Endothelial cell of umbilical vein (primary cell): ENCODE measurements around the gene TMEM98. TPM values are rescaled to one million over a fixed set of nuclear protein-coding genes. Genes with fewer than 3 reads are reported as not detected.

ENCODE experiments used
- BruUV-seq: library from RNA; stranded (reverse); fragments of 400-500 nt; replicated peaks from 2 replicates; lab custom pipeline; 2021; lab: Mats Ljungman, UMichigan
- CTCF ChIA-PET: fragments of 300-600, 350-600 bp; sonication (Branson Sonifier 250); formaldehyde crosslinking; loops from one replicate; lab custom pipeline; 2021; ENCODE audit warnings: antibody characterized with exemption, inconsistent platforms; lab: Charles Lee
- POLR2A ChIA-PET: fragments of 300-600, 350-600 bp; sonication (Branson Sonifier 250); formaldehyde crosslinking; loops from one replicate; lab custom pipeline; 2021; ENCODE audit warnings: antibody characterized with exemption, inconsistent platforms; lab: Charles Lee
- DNase-seq: peaks from one replicate; pipeline ENCODE4 v3.0.0-alpha.2; 2011; ENCODE audit warnings: low read depth, low spot score
- FAIRE-seq: peaks from 2 replicates; lab custom pipeline; 2011; peaks lifted over from hg19 to GRCh38; lab: Jason Lieb, UNC
- H2AFZ ChIP-seq: 2 replicates; pipeline ENCODE4 v1.6.0; 2012; ENCODE audit warnings: low read depth, low read length, control low read depth, inconsistent platforms
- H3K27ac ChIP-seq: 2 replicates; pipeline ENCODE4 v1.5.1; 2011; ENCODE audit warnings: low read depth, mild to moderate bottlenecking, control low read depth, low read length, moderate library complexity; ENCODE audit not compliant: insufficient read depth
- H3K27me3 ChIP-seq, 2 experiments: 2 replicates each; pipeline versions ENCODE4 v1.6.0 to v1.6.1; 2011; ENCODE audit warnings: low read length in 2 of 2, mixed read lengths in 1 of 2; ENCODE audit not compliant: control insufficient read depth in 2 of 2, insufficient read depth in 2 of 2
- H3K36me3 ChIP-seq, 2 experiments: 2 replicates in 1 of 2; 3 replicates in 1 of 2; pipeline ENCODE4 v1.5.1; 2011; ENCODE audit warnings: low read length in 2 of 2, mild to moderate bottlenecking in 1 of 2, moderate library complexity in 1 of 2; ENCODE audit not compliant: control insufficient read depth in 2 of 2, insufficient read depth in 2 of 2; ENCODE audit errors: extremely low read depth in 1 of 2
- H3K4me1 ChIP-seq: 3 replicates; pipeline ENCODE4 v1.5.1; 2011; ENCODE audit warnings: mild to moderate bottlenecking, low read length; ENCODE audit not compliant: control insufficient read depth, insufficient read depth; ENCODE audit errors: extremely low read depth
- H3K4me2 ChIP-seq: 2 replicates; pipeline ENCODE4 v1.6.1; 2011; ENCODE audit warnings: low read length, control low read depth, mixed read lengths; ENCODE audit not compliant: insufficient read depth
- H3K4me3 ChIP-seq, 3 experiments: fragments of 200-600 bp in 1 of 3; sonication (generic), shearing (Covaris generic) in 1 of 3; replicated peaks in 1 of 3; 2 replicates each; pipeline ENCODE4 v1.5.1; 2011 to 2016; ENCODE audit warnings: control low read depth in 3 of 3, low read length in 3 of 3, mild to moderate bottlenecking in 2 of 3, inconsistent platforms in 1 of 3, low read depth in 1 of 3, moderate library complexity in 1 of 3; ENCODE audit not compliant: insufficient read depth in 1 of 3
- H3K79me2 ChIP-seq: 2 replicates; pipeline ENCODE4 v1.6.0; 2012; ENCODE audit warnings: low read length, inconsistent platforms; ENCODE audit not compliant: control insufficient read depth, insufficient read depth
- H3K9ac ChIP-seq: replicated peaks from 2 replicates; pipeline ENCODE3; 2011; ENCODE audit warnings: low read length, control low read depth; ENCODE audit not compliant: insufficient read depth; ENCODE audit errors: extremely low read depth
- H3K9me1 ChIP-seq: replicated peaks from 3 replicates; pipeline ENCODE4 v1.6.0; 2011; ENCODE audit warnings: mild to moderate bottlenecking, low read length; ENCODE audit not compliant: control insufficient read depth, insufficient read depth; ENCODE audit errors: extremely low read depth
- H3K9me3 ChIP-seq: replicated peaks from 2 replicates; pipeline ENCODE4 v1.5.1; 2012; ENCODE audit warnings: low read length, inconsistent platforms; ENCODE audit not compliant: control insufficient read depth, insufficient read depth
- H4K20me1 ChIP-seq: replicated peaks from 2 replicates; pipeline ENCODE3; 2011; ENCODE audit warnings: mild to moderate bottlenecking, low read length; ENCODE audit not compliant: control insufficient read depth, insufficient read depth; ENCODE audit errors: extremely low read depth
- EZH2 ChIP-seq: IDR thresholded peaks from 2 replicates; pipeline ENCODE4 v1.6.1; 2012; ENCODE audit warnings: borderline replicate concordance, low read depth, mild to moderate bottlenecking, moderate library complexity, low read length, inconsistent platforms; ENCODE audit not compliant: severe bottlenecking
- FOS ChIP-seq: IDR thresholded peaks from 2 replicates; pipeline ENCODE4 v1.6.1; 2011; ENCODE audit warnings: mild to moderate bottlenecking, low read length, moderate library complexity, borderline replicate concordance; ENCODE audit not compliant: insufficient read depth
- GATA2 ChIP-seq: IDR thresholded peaks from 2 replicates; pipeline ENCODE4 v1.7.0; 2011; ENCODE audit warnings: low read depth, mild to moderate bottlenecking, moderate library complexity, mixed read lengths, low read length; ENCODE audit not compliant: insufficient read length, insufficient read depth
- JUN ChIP-seq: IDR thresholded peaks from 2 replicates; pipeline ENCODE4 v1.6.1; 2011; ENCODE audit warnings: borderline replicate concordance, low read depth; ENCODE audit not compliant: insufficient read length, insufficient read depth
- MYC ChIP-seq: IDR thresholded peaks from one replicate; pipeline ENCODE4 v1.6.1; 2011; ENCODE audit warnings: mild to moderate bottlenecking, low read depth, low read length
- POLR2A ChIP-seq: IDR thresholded peaks from 2 replicates; pipeline ENCODE4 v1.6.1; 2012; ENCODE audit warnings: low read depth, mild to moderate bottlenecking, control low read depth, low read length
- POLR2AphosphoS5 ChIP-seq: IDR thresholded peaks from 2 replicates; pipeline ENCODE4 v1.6.1; 2012; ENCODE audit warnings: low read depth, mild to moderate bottlenecking, control low read depth, low read length, moderate library complexity; ENCODE audit not compliant: insufficient read depth
- dilution Hi-C: fragments of 300-500 bp; cut with MboI; formaldehyde crosslinking; loops from one replicate; pipeline ENCODE4 v1.15.0; 2019; ENCODE audit warnings: low sequenced_read_pairs; ENCODE audit not compliant: extremely low pct_ligation_motif_present
- intact Hi-C: fragments of 100-400 bp; cut with micrococcal nuclease; formaldehyde crosslinking; loops from one replicate; pipeline ENCODE4 v1.10.0; 2022
- polyA plus RNA-seq, 4 experiments: library from polyadenylated mRNA; depleted of rRNA in 3 of 4; stranded (reverse) in 3 of 4; unstranded in 1 of 4; fragments of >200 nt; gene quantifications; 2 replicates each; pipeline versions ENCODE4 v1.2.1 to v1.2.3, GENCODE V29; 2011 to 2012; ENCODE audit warnings: missing spikeins in 1 of 4
- total RNA-seq: library from RNA; stranded (reverse); gene quantifications from 2 replicates; pipeline ENCODE4 v1.2.3, GENCODE V29; 2021
- TF ChIP-seq, protein P1 (sequence below), 2 donors: IDR thresholded peaks; 1 replicate in 1 of 2; 2 replicates in 1 of 2; pipeline ENCODE4 v1.5.1; 2011; ENCODE audit warnings: low read length in 2 of 2, mild to moderate bottlenecking in 2 of 2, moderate library complexity in 2 of 2, control low read depth in 1 of 2, inconsistent platforms in 1 of 2, low read depth in 1 of 2; ENCODE audit not compliant: insufficient read depth in 1 of 2; ENCODE audit errors: extremely low read depth in 1 of 2
- TF ChIP-seq, protein P2 (sequence below): IDR thresholded peaks from 2 replicates; pipeline ENCODE4 v1.6.1; 2011; ENCODE audit not compliant: insufficient read depth, insufficient read length

TMEM98 gene
- total and polyA plus RNA-seq, 2 donors (not counting 3 experiments of a cell fraction or from before 2014, with no cell fraction given) = 83.6 to 456 TPM

DNA sequence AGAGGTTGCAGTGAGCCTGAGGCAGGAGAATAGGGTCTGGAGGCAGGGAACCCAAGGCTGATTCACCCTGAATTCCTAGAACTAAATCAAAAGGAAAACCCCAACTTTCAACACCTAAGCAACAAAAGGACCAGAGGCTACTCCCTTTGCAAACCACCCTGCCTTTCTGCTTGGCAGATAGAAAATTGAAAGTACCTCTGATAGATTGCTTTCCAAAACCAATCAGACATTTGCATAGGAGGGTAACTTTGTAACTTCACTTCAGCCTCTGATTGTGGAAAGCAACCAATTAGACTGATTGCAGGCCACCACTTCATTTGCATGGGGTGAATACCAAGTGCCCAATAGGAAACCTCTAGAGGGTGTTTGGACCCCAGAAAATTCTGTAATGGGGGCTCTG lies 10.9 kb upstream of the TMEM98 start:
- Histone ChIP-seq H3K36me3 (no peaks in the 10 kb centered on the region), H3K79me2 (no peaks in the 10 kb centered on the region), H3K27ac (no peak overlapping the region), H3K4me3 (no peak overlapping the region), H3K9me3 (no peaks in the 10 kb centered on the region), H4K20me1 (no peaks in the 10 kb centered on the region), H3K4me2 (no peak overlapping the region), H3K9me1 (no peaks in the 10 kb centered on the region), H3K9ac (no peak overlapping the region), H3K4me1 (peaks cover 4% of the 10 kb centered on the region), H2AFZ (no peak overlapping the region), H3K27me3 (peaks cover 0 to 8% of the 10 kb centered on the region in 2 experiments)
- ChIA-PET POLR2A (no interaction called here), CTCF (interaction anchor here (1.4 to 2.2 kb wide), 4 partner anchors 12 to 834 kb away, joined by 3 to 8 read pairs (median 6); partner anchors contain the start of gene MYO1D)
- dilution Hi-C loops = no loop called here
- DNase-seq (no peak), FAIRE-seq (no peak)
- BruUV-seq = no TSS peak
- TF ChIP-seq, protein P1, sequence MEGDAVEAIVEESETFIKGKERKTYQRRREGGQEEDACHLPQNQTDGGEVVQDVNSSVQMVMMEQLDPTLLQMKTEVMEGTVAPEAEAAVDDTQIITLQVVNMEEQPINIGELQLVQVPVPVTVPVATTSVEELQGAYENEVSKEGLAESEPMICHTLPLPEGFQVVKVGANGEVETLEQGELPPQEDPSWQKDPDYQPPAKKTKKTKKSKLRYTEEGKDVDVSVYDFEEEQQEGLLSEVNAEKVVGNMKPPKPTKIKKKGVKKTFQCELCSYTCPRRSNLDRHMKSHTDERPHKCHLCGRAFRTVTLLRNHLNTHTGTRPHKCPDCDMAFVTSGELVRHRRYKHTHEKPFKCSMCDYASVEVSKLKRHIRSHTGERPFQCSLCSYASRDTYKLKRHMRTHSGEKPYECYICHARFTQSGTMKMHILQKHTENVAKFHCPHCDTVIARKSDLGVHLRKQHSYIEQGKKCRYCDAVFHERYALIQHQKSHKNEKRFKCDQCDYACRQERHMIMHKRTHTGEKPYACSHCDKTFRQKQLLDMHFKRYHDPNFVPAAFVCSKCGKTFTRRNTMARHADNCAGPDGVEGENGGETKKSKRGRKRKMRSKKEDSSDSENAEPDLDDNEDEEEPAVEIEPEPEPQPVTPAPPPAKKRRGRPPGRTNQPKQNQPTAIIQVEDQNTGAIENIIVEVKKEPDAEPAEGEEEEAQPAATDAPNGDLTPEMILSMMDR (IDR thresholded peaks at IDR 0.05; ENCODE audit: extremely low read depth in 1 of 2, insufficient read depth in 1 of 2, low read depth in 1 of 2, low read length in 2 of 2) = no peak
- TF ChIP-seq POLR2A = no peak
- TF ChIP-seq EZH2 = no peak
- no peak for TF ChIP-seq MYC
- TF ChIP-seq, protein P2, sequence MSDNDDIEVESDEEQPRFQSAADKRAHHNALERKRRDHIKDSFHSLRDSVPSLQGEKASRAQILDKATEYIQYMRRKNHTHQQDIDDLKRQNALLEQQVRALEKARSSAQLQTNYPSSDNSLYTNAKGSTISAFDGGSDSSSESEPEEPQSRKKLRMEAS = no peak
- TF ChIP-seq JUN = no peak
- no peak for TF ChIP-seq POLR2AphosphoS5
- no peak for TF ChIP-seq FOS
- TF ChIP-seq GATA2 = no peak
- intact Hi-C loops = no loop called here
